K562 (cell line): ENCODE results near the gene MIDN. TPM values are rescaled to one million over a fixed set of nuclear protein-coding genes. Genes with fewer than 3 reads are reported as not detected.
A peak's percentile ranks its signal among the peaks of the same experiment; 100 is the strongest.

ENCODE experiments used
- KDM2B ChIP-seq: fragments of 250-450 bp; sonication (Bioruptor Pico); IDR thresholded peaks from 2 replicates; pipeline ENCODE4 v1.8.0; 2021; ENCODE audit warnings: mild to moderate bottlenecking, moderate library complexity
- POLR3G ChIP-seq: IDR thresholded peaks from 2 replicates; pipeline ENCODE4 v1.6.1; 2011; ENCODE audit not compliant: insufficient read length, insufficient replicate concordance; ENCODE audit errors: extremely low read depth
- ZBTB7A ChIP-seq: IDR thresholded peaks from 2 replicates; pipeline ENCODE4 v1.6.1; 2011; ENCODE audit warnings: low read depth, mild to moderate bottlenecking, low read length, moderate library complexity, borderline replicate concordance; ENCODE audit not compliant: control insufficient read depth
- polyA plus RNA-seq, 8 experiments: library from polyadenylated mRNA; depleted of rRNA in 4 of 8; stranded (reverse) in 5 of 8; unstranded in 3 of 8; fragments of >200 nt; fragmentation: Nextera tagmentation in 2 of 8; fragmentation: Illumina TruSeq in 1 of 8; extraction: Ambion mirVana in 2 of 8; extraction: Trizol in 1 of 8; gene quantifications; 2 replicates each; pipeline versions ENCODE4 v1.2.1 to v1.2.3, GENCODE V29; 2011 to 2014; ENCODE audit warnings: inconsistent platforms in 1 of 8, missing spikeins in 1 of 8
- total RNA-seq, 7 experiments: library from RNA; depleted of rRNA in 6 of 7; stranded (reverse); fragments of >200 nt in 6 of 7; fragmentation: Illumina TruSeq in 2 of 7; extraction: Trizol in 2 of 7; gene quantifications; 2 replicates each; pipeline versions ENCODE4 v1.2.1 to v1.2.3, GENCODE V29; 2011 to 2021; ENCODE audit warnings: low replicate concordance in 1 of 7
- TF ChIP-seq, protein P1 (sequence below), 2 experiments: fragments of 450-650 bp; formaldehyde crosslinking in 1 of 2; IDR thresholded peaks; 2 replicates each; pipeline versions ENCODE4 v1.4.0 to v1.6.1; 2014 to 2020; ENCODE audit warnings: mild to moderate bottlenecking in 2 of 2, borderline replicate concordance in 1 of 2, low read depth in 1 of 2
- TF ChIP-seq, protein P2 (sequence below): sonication (generic); formaldehyde crosslinking; IDR thresholded peaks from 2 replicates; pipeline ENCODE4 v1.8.0; 2022; ENCODE audit warnings: mild to moderate bottlenecking, missing genetic modification reagents
- TF ChIP-seq, protein P3 (sequence below), 2 experiments: fragments of 450-650 bp; conservative IDR thresholded peaks; 2 replicates each; pipeline ENCODE4 v1.6.1; 2017; ENCODE audit warnings: mild to moderate bottlenecking in 2 of 2, moderate library complexity in 2 of 2
- TF ChIP-seq, protein P4 (sequence below): fragments of 250-450 bp; sonication (Bioruptor Pico); IDR thresholded peaks from 2 replicates; pipeline ENCODE4 v1.5.0; 2021; ENCODE audit warnings: mild to moderate bottlenecking, moderate library complexity
- TF ChIP-seq, protein P5 (sequence below): fragments of 450-650 bp; IDR thresholded peaks from 2 replicates; pipeline ENCODE4 v1.6.1; 2018; ENCODE audit not compliant: partially characterized antibody

Gene MIDN
- total and polyA plus RNA-seq, 9 of the 15 experiments (the other 6 are each of a cell fraction or from before 2014, with no cell fraction given): 0.17 to 120 (median 10.1) TPM

DNA sequence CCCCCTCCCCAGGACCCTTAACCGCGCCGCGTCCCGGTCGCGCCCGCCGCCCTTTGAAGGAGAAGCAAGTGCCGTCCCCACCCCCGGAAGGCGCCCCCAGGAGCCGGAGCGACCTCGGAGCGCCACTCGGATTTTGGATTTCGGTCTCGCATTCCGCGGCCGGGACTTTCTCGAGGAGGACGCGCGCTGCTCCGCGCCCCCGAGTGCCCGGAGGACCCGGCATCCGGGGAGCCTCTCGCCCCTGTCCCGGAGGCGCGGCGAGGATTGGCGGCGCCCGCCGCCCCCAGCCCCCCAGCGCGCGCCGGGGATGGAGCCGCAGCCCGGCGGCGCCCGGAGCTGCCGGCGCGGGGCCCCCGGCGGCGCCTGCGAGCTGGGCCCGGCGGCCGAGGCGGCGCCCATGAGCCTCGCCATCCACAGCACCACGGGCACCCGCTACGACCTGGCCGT lies 1.6 kb downstream of the MIDN start (continued):
- TF ChIP-seq, protein P1, sequence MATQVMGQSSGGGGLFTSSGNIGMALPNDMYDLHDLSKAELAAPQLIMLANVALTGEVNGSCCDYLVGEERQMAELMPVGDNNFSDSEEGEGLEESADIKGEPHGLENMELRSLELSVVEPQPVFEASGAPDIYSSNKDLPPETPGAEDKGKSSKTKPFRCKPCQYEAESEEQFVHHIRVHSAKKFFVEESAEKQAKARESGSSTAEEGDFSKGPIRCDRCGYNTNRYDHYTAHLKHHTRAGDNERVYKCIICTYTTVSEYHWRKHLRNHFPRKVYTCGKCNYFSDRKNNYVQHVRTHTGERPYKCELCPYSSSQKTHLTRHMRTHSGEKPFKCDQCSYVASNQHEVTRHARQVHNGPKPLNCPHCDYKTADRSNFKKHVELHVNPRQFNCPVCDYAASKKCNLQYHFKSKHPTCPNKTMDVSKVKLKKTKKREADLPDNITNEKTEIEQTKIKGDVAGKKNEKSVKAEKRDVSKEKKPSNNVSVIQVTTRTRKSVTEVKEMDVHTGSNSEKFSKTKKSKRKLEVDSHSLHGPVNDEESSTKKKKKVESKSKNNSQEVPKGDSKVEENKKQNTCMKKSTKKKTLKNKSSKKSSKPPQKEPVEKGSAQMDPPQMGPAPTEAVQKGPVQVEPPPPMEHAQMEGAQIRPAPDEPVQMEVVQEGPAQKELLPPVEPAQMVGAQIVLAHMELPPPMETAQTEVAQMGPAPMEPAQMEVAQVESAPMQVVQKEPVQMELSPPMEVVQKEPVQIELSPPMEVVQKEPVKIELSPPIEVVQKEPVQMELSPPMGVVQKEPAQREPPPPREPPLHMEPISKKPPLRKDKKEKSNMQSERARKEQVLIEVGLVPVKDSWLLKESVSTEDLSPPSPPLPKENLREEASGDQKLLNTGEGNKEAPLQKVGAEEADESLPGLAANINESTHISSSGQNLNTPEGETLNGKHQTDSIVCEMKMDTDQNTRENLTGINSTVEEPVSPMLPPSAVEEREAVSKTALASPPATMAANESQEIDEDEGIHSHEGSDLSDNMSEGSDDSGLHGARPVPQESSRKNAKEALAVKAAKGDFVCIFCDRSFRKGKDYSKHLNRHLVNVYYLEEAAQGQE (IDR thresholded peaks at IDR 0.05; ENCODE audit: borderline replicate concordance): no peak
- TF ChIP-seq, protein P1 (CRISPR knock-in tag; IDR thresholded peaks at IDR 0.05; ENCODE audit: low read depth): 0 out of 2 replicates have a peak, but pooled peaks have one; percentile 20
- TF ChIP-seq KDM2B (CRISPR knock-in tag): peak; percentile 66; the same call in 1 of the 2 replicates
- TF ChIP-seq, protein P2, sequence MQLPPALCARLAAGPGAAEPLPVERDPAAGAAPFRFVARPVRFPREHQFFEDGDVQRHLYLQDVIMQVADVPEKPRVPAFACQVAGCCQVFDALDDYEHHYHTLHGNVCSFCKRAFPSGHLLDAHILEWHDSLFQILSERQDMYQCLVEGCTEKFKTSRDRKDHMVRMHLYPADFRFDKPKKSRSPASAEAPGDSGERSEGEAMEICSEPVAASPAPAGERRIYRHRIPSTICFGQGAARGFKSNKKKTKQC (CRISPR knock-in tag): 0 out of 2 replicates have a peak, but pooled peaks have one; percentile 9
- TF ChIP-seq, protein P3, sequence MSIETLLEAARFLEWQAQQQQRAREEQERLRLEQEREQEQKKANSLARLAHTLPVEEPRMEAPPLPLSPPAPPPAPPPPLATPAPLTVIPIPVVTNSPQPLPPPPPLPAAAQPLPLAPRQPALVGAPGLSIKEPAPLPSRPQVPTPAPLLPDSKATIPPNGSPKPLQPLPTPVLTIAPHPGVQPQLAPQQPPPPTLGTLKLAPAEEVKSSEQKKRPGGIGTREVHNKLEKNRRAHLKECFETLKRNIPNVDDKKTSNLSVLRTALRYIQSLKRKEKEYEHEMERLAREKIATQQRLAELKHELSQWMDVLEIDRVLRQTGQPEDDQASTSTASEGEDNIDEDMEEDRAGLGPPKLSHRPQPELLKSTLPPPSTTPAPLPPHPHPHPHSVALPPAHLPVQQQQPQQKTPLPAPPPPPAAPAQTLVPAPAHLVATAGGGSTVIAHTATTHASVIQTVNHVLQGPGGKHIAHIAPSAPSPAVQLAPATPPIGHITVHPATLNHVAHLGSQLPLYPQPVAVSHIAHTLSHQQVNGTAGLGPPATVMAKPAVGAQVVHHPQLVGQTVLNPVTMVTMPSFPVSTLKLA (conservative IDR thresholded peaks at IDR 0.05): no peak
- peak; percentile 67; the same call in 1 of the 2 replicates for TF ChIP-seq ZBTB7A
- TF ChIP-seq POLR3G: no peak
- TF ChIP-seq, protein P4, sequence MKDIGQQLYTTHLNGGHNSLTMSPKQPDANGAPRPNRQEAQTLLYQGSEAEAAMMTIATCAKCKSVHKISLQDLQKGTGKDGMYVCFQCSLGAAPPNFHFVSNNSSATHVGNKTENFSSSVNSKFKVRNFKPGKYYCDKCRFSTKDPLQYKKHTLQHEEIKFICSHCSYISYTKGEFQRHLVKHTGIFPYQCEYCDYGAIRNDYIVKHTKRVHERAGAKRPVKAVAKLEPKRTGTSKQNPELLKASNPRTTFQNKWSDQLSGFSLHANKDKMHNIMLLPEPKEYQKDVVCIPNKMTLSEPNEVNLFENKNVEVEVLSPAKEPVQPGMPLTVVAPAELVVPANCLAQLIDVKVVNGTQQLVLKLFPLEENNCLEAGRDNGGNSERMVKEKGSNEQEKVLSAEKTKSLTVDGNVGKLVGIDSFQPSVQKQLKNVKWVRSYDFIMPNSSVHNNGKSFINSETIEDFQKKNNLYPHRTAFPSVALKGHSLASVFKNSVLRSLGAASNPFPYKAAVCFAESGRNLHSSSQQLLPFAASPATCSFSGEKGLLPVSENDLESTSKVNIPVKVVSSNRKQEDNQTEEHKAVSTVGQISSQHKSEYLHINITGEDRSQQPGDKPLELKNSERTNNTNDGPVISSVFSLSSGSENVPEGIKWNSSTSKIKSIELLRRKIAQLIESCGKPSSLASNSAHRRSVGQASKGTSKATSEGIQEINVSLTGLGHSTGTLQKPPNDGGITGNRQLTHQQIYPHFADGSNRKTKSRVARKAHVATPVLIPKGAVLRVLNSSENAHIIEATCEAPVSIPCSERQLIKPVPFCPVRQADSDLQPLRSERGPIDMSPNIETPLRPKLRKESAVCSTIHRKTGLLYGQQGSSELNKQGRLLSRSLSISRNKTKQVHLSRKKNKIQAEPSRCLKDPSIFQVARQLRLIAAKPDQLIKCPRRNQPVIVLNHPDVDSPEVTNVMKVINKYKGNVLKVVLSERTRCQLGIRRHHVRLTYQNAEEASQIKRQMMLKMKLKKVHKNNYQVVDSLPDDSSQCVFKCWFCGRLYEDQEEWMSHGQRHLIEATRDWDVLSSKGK (CRISPR knock-in tag): no peak
- TF ChIP-seq, protein P5, sequence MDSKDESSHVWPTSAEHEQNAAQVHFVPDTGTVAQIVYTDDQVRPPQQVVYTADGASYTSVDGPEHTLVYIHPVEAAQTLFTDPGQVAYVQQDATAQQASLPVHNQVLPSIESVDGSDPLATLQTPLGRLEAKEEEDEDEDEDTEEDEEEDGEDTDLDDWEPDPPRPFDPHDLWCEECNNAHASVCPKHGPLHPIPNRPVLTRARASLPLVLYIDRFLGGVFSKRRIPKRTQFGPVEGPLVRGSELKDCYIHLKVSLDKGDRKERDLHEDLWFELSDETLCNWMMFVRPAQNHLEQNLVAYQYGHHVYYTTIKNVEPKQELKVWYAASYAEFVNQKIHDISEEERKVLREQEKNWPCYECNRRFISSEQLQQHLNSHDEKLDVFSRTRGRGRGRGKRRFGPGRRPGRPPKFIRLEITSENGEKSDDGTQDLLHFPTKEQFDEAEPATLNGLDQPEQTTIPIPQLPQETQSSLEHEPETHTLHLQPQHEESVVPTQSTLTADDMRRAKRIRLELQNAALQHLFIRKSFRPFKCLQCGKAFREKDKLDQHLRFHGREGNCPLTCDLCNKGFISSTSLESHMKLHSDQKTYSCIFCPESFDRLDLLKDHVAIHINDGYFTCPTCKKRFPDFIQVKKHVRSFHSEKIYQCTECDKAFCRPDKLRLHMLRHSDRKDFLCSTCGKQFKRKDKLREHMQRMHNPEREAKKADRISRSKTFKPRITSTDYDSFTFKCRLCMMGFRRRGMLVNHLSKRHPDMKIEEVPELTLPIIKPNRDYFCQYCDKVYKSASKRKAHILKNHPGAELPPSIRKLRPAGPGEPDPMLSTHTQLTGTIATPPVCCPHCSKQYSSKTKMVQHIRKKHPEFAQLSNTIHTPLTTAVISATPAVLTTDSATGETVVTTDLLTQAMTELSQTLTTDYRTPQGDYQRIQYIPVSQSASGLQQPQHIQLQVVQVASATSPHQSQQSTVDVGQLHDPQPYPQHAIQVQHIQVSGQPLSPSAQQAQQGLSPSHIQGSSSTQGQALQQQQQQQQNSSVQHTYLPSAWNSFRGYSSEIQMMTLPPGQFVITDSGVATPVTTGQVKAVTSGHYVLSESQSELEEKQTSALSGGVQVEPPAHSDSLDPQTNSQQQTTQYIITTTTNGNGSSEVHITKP: peak; percentile 8
